Measurements from ENCODE around the gene AIMP1. TPM values are rescaled to one million over a fixed set of nuclear protein-coding genes. Genes with fewer than 3 reads are reported as not detected.
"Not testable (repeated sequence)": the region's sequence is repeated elsewhere in the genome, so short reads cannot be mapped to it uniquely, and the experiment has no call there.

Gene AIMP1
- total RNA-seq, 4 donors from 2014 or later = 26.5 to 33.0 (median 30.0) TPM

- no peak for DNase-seq
- no peaks in the 10 kb centered on the region for H3K4me1 ChIP-seq
- H3K4me3 ChIP-seq (replicated peaks in 1 of 3) = no peak overlapping the region
- H3K36me3 ChIP-seq = no peaks in the 10 kb centered on the region
- no peaks in the 10 kb centered on the region for H3K27me3 ChIP-seq
- H3K27ac ChIP-seq = no peak overlapping the region
- H3K9me3 ChIP-seq = no peaks in the 10 kb centered on the region
- intact Hi-C loops (cut with DNase I) = no loop called here
- TF ChIP-seq POLR2A (IDR thresholded peaks at IDR 0.05) = no peak
- TF ChIP-seq, protein P1, sequence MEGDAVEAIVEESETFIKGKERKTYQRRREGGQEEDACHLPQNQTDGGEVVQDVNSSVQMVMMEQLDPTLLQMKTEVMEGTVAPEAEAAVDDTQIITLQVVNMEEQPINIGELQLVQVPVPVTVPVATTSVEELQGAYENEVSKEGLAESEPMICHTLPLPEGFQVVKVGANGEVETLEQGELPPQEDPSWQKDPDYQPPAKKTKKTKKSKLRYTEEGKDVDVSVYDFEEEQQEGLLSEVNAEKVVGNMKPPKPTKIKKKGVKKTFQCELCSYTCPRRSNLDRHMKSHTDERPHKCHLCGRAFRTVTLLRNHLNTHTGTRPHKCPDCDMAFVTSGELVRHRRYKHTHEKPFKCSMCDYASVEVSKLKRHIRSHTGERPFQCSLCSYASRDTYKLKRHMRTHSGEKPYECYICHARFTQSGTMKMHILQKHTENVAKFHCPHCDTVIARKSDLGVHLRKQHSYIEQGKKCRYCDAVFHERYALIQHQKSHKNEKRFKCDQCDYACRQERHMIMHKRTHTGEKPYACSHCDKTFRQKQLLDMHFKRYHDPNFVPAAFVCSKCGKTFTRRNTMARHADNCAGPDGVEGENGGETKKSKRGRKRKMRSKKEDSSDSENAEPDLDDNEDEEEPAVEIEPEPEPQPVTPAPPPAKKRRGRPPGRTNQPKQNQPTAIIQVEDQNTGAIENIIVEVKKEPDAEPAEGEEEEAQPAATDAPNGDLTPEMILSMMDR (IDR thresholded peaks at IDR 0.05) = no peak
Measured at GRCh38 chr4:106380179-106380578, 63.8 kb downstream of the AIMP1 start.

- no peak for TF ChIP-seq POLR2A (IDR thresholded peaks at IDR 0.05)
- TF ChIP-seq, protein P1 (IDR thresholded peaks at IDR 0.05) = no peak
- no peaks in the 10 kb centered on the region for H3K4me1 ChIP-seq
- DNase-seq = no peak
- H3K9me3 ChIP-seq = no peaks in the 10 kb centered on the region
- WGBS, 2 donors = 90 to 100% methylated on average over 2 of the region's 3 CpGs
- no peak overlapping the region for H3K27ac ChIP-seq
- no peaks in the 10 kb centered on the region for H3K27me3 ChIP-seq
- H3K36me3 ChIP-seq = no peaks in the 10 kb centered on the region
- intact Hi-C loops (cut with DNase I) = no loop called here
- H3K4me3 ChIP-seq (replicated peaks in 1 of 3) = no peak overlapping the region
Measured at GRCh38 chr4:106384878-106385277, 68.5 kb downstream of the AIMP1 start.

- 79 to 94% methylated on average over 5 to 6 of the region's 6 CpGs for WGBS, 2 donors
- H3K4me3 ChIP-seq (replicated peaks in 1 of 3) = no peak overlapping the region
- intact Hi-C loops (cut with DNase I) = no loop called here
- no peaks in the 10 kb centered on the region for H3K9me3 ChIP-seq
- no peaks in the 10 kb centered on the region for H3K4me1 ChIP-seq
- DNase-seq = no peak
- H3K36me3 ChIP-seq = no peaks in the 10 kb centered on the region
- TF ChIP-seq, protein P1 (IDR thresholded peaks at IDR 0.05) = no peak
- TF ChIP-seq POLR2A (IDR thresholded peaks at IDR 0.05) = no peak
- no peaks in the 10 kb centered on the region for H3K27me3 ChIP-seq
- H3K27ac ChIP-seq = no peak overlapping the region
Measured at GRCh38 chr4:106385853-106386393, 69.6 kb downstream of the AIMP1 start.

DNA sequence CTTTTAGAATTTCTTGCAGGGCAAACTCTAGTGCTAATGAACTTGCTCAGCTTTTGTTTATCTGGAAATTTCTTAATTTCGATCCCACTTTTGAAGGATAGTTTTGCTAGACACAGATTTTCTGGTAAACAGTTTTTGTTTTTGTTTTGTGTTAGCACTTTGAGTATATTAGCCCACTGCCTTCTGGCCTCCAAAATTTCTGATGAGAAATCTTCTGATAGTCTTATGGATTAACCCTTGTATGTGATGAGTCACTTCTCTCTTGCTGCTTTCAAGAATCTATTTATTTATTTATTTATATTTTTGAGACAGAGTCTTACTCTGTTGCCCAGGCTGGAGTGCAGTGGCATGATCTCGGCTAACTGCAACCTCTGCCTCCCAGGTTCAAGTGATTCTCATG lies 79.2 kb downstream of the AIMP1 start:
- intact Hi-C loops (cut with DNase I) = no loop called here
- TF ChIP-seq, protein P1 (IDR thresholded peaks at IDR 0.05) = no peak
- TF ChIP-seq POLR2A (IDR thresholded peaks at IDR 0.05) = no peak
- no peaks in the 10 kb centered on the region for H3K9me3 ChIP-seq
- no peak for DNase-seq
- no peak overlapping the region for H3K4me3 ChIP-seq (replicated peaks in 1 of 3)
- 84 to 88% methylated on average over 2 of the region's 2 CpGs for WGBS, 2 donors
- H3K4me1 ChIP-seq = no peaks in the 10 kb centered on the region
- H3K27me3 ChIP-seq = no peaks in the 10 kb centered on the region
- H3K27ac ChIP-seq = no peak overlapping the region
- no peaks in the 10 kb centered on the region for H3K36me3 ChIP-seq

DNA sequence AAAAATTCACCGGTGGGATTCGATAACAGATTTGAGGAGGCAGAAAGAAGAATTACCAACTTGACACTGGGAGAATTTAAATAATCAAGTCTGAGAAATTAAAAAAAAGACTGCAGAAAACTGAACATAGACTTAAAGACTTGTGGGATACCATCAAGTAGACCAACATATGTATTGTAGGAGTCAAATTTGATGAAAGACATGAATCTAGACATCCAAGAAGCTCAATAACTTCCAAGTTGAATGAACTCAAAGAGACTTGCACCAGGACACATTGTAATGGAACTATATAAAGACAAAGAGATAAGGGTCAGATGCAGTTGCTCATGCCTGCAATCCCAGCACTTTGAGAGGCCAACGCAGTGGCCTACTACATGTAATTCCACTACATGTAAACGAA lies 82.5 kb downstream of the AIMP1 start:
- 71 to 86% methylated on average over 4 of the region's 4 CpGs for WGBS, 2 donors
- H3K4me3 ChIP-seq (replicated peaks in 1 of 3); H3K4me1 ChIP-seq; H3K9me3 ChIP-seq; H3K36me3 ChIP-seq; H3K27ac ChIP-seq; DNase-seq; intact Hi-C loops (cut with DNase I); H3K27me3 ChIP-seq: not testable (repeated sequence)

Other genes starting within 250 kb of the AIMP1 start
- gene TBCK, start 341 bp upstream of the AIMP1 start, total RNA-seq = 10 to 100 TPM; 49.2 to 70.6 (median 58.7) TPM
- not detected for gene GIMD1, start 52.2 kb downstream of the AIMP1 start, total RNA-seq